HepG2 (cell line): ENCODE results near the gene PRKCE. TPM values are rescaled to one million over a fixed set of nuclear protein-coding genes. Genes with fewer than 3 reads are reported as not detected.

Experiments used
- HIC2 ChIP-seq: sonication (generic); formaldehyde crosslinking; IDR thresholded peaks from 2 replicates; pipeline ENCODE4 v1.9.0; 2022; ENCODE audit warnings: low read depth, missing genetic modification reagents
- JUN ChIP-seq: sonication (generic); formaldehyde crosslinking; IDR thresholded peaks from 2 replicates; pipeline ENCODE4 v1.4.0; 2020; ENCODE audit warnings: mild to moderate bottlenecking, missing genetic modification reagents
- NFRKB ChIP-seq: fragments of 450-650 bp; IDR thresholded peaks from 2 replicates; pipeline ENCODE4 v1.6.1; 2017
- NFYC ChIP-seq: IDR thresholded peaks from 2 replicates; pipeline ENCODE4 v1.6.1; 2016; ENCODE audit warnings: missing genetic modification reagents, missing compliant biosample characterization
- PREB ChIP-seq: sonication (generic); formaldehyde crosslinking; IDR thresholded peaks from 2 replicates; pipeline ENCODE4 v1.4.0; 2020; ENCODE audit warnings: missing genetic modification reagents
- REST ChIP-seq, 2 experiments: IDR thresholded peaks; 2 replicates each; pipeline ENCODE4 v1.6.1; 2011 to 2012; ENCODE audit warnings: low read length in 2 of 2, borderline replicate concordance in 1 of 2, low read depth in 1 of 2, mild to moderate bottlenecking in 1 of 2, moderate library complexity in 1 of 2
- SIN3B ChIP-seq: fragments of 150-350 bp; IDR thresholded peaks from 2 replicates; pipeline ENCODE4 v1.6.1; 2014; ENCODE audit warnings: low read length
- SOX6 ChIP-seq, 2 experiments: fragments of 450-650 bp in 1 of 2; sonication (generic) in 1 of 2; formaldehyde crosslinking in 1 of 2; IDR thresholded peaks; 2 replicates each; pipeline versions ENCODE4 v1.4.0 to v1.6.1; 2017 to 2020; ENCODE audit warnings: antibody characterized with exemption in 1 of 2, mild to moderate bottlenecking in 1 of 2, missing genetic modification reagents in 1 of 2
- SRSF9 ChIP-seq: fragments of 200-400 bp; formaldehyde crosslinking; IDR thresholded peaks from 2 replicates; pipeline ENCODE4 v1.6.1; 2018; ENCODE audit warnings: borderline replicate concordance, mild to moderate bottlenecking, low read depth, low read length; ENCODE audit not compliant: insufficient read depth, poor library complexity, severe bottlenecking
- SSRP1 ChIP-seq: IDR thresholded peaks from 2 replicates; pipeline ENCODE4 v1.6.1; 2016; ENCODE audit warnings: control low read depth
- ZBTB21 ChIP-seq: sonication (generic); formaldehyde crosslinking; IDR thresholded peaks from 2 replicates; pipeline ENCODE4 v1.4.0; 2020; ENCODE audit warnings: missing genetic modification reagents
- ZFP1 ChIP-seq: IDR thresholded peaks from 2 replicates; pipeline ENCODE4 v1.6.1; 2016
- ZFP62 ChIP-seq: sonication (generic); formaldehyde crosslinking; IDR thresholded peaks from 2 replicates; pipeline ENCODE4 v1.4.0; 2020; ENCODE audit warnings: missing genetic modification reagents
- ZFP82 ChIP-seq: sonication (generic); formaldehyde crosslinking; IDR thresholded peaks from 2 replicates; pipeline ENCODE4 v1.5.1; 2020; ENCODE audit warnings: mild to moderate bottlenecking, missing genetic modification reagents, borderline replicate concordance
- ZNF224 ChIP-seq: sonication (generic); formaldehyde crosslinking; IDR thresholded peaks from 2 replicates; pipeline ENCODE4 v1.5.0; 2020; ENCODE audit warnings: mild to moderate bottlenecking, missing genetic modification reagents
- ZNF501 ChIP-seq: sonication (generic); formaldehyde crosslinking; IDR thresholded peaks from 2 replicates; pipeline ENCODE4 v1.5.1; 2020; ENCODE audit warnings: mild to moderate bottlenecking, moderate library complexity, missing genetic modification reagents
- ZNF512B ChIP-seq: sonication (generic); formaldehyde crosslinking; IDR thresholded peaks from 2 replicates; pipeline ENCODE4 v1.5.1; 2020; ENCODE audit warnings: missing genetic modification reagents, mild to moderate bottlenecking, borderline replicate concordance
- ZNF552 ChIP-seq: sonication (generic); formaldehyde crosslinking; IDR thresholded peaks from 2 replicates; pipeline ENCODE4 v1.9.0; 2022; ENCODE audit warnings: missing genetic modification reagents, mild to moderate bottlenecking, borderline replicate concordance
- ZNF674 ChIP-seq: sonication (generic); formaldehyde crosslinking; IDR thresholded peaks from 2 replicates; pipeline ENCODE4 v1.5.0; 2020; ENCODE audit warnings: low read depth, mild to moderate bottlenecking, missing genetic modification reagents
- ZNF761 ChIP-seq: sonication (generic); formaldehyde crosslinking; conservative IDR thresholded peaks from 2 replicates; pipeline ENCODE4 v1.4.0; 2020; ENCODE audit warnings: mild to moderate bottlenecking, missing genetic modification reagents
- ZNF788 ChIP-seq: sonication (generic); formaldehyde crosslinking; IDR thresholded peaks from 2 replicates; pipeline ENCODE4 v1.5.0; 2020; ENCODE audit warnings: mild to moderate bottlenecking, missing genetic modification reagents, borderline replicate concordance
- polyA plus RNA-seq, 8 experiments: library from polyadenylated mRNA; depleted of rRNA in 3 of 8; stranded (reverse) in 7 of 8; unstranded in 1 of 8; fragments of >200 nt; fragmentation: Illumina TruSeq in 4 of 8; extraction: Trizol in 4 of 8; gene quantifications; 2 replicates each; pipeline versions ENCODE4 v1.2.1 to v1.2.3, GENCODE V29; 2011 to 2016; ENCODE audit warnings: low read depth in 4 of 8, missing spikeins in 1 of 8, mixed read lengths in 1 of 8; ENCODE audit not compliant: insufficient read depth in 1 of 8
- total RNA-seq, 5 experiments: library from RNA; depleted of rRNA; stranded (reverse); fragments of >200 nt; fragmentation: Illumina TruSeq; extraction: Trizol; gene quantifications; 2 replicates each; pipeline ENCODE4 v1.2.3, GENCODE V29; 2016; ENCODE audit warnings: low read depth in 1 of 5

The PRKCE gene
- total and polyA plus RNA-seq, 2 of the 13 experiments (the other 11 are each of a cell fraction or from before 2014, with no cell fraction given), result 1.0 to 3.9 TPM

DNA sequence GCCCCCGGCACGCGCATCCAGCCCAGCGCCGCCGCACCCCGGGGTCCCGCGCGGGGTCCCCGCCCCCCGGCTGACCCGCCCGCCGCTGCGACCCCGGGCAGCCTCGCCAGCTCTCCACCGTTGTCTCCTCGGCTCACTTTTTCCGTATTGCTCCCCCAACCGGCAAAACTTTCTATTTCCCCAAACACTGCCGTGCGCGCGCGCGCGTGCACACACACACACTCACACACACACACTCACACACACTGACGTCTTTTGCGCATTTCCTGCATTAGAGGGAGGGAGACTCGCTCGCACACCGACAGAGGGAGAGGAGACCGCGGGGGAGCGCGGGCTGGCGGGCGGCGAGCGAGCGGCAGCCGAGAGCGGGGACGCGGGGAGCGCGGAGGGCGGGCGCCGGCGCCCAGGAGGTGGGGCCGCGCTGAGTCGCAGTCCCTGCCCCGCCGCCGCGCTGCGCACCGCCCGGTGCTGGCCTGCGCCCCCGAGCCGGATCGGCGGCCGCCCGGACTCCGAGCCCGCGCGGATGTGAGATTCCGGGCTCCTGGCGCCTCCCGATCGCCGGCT is 542 bp upstream of the PRKCE start (continued):
- TF ChIP-seq ZFP82 (CRISPR knock-in tag) (no peak), REST (IDR thresholded peaks at IDR 0.05; ENCODE audit: borderline replicate concordance in 1 of 2, low read depth in 1 of 2, low read length in 2 of 2) (no peak), SOX6 (IDR thresholded peaks at IDR 0.05) (no peak), SOX6 (CRISPR knock-in tag; IDR thresholded peaks at IDR 0.05) (no peak), ZFP62 (CRISPR knock-in tag) (no peak), SIN3B (no peak), ZNF224 (no peak), ZBTB21 (no peak), SRSF9 (no peak), ZNF552 (CRISPR knock-in tag) (peak; percentile 37; the same call in 1 of the 2 replicates), SSRP1 (0 out of 2 replicates have a peak, but pooled peaks have one; percentile 37), HIC2 (CRISPR knock-in tag) (no peak; the same call in 1 of the 2 replicates), PREB (CRISPR knock-in tag) (no peak), ZNF501 (CRISPR knock-in tag) (no peak), NFYC (no peak), ZNF788 (CRISPR knock-in tag) (peak; percentile 68; the same call in 1 of the 2 replicates), ZNF512B (peak; percentile 86; the same call in 1 of the 2 replicates), ZNF761 (no peak; the same call in 1 of the 2 replicates), ZFP1 (no peak), JUN (CRISPR knock-in tag) (0 out of 2 replicates have a peak, but pooled peaks have one; percentile 50), ZNF674 (CRISPR knock-in tag) (no peak), NFRKB (no peak)
